ENCODE results near the gene FHIP1B. TPM values are rescaled to one million over a fixed set of nuclear protein-coding genes. Genes with fewer than 3 reads are reported as not detected.

FHIP1B gene
- total and polyA plus RNA-seq, 2 of the 4 experiments (the other 2 are of a cell fraction), result 5.9 to 30.2 TPM

GRCh38 chr11:6229911-6230310, 4.5 kb downstream of the FHIP1B start:
- TF ChIP-seq SMC3 (IDR thresholded peaks at IDR 0.05; ENCODE audit: low read depth, low read length), result no peak
- TF ChIP-seq MAZ (IDR thresholded peaks at IDR 0.05; ENCODE audit: borderline replicate concordance, low read depth, low read length), result no peak
- no peak for TF ChIP-seq CHD1 (IDR thresholded peaks at IDR 0.05; ENCODE audit: low read depth, low read length)
- no peak for TF ChIP-seq RFX5 (IDR thresholded peaks at IDR 0.05; ENCODE audit: low read depth, low read length)
- no peak for TF ChIP-seq RCOR1 (IDR thresholded peaks at IDR 0.05; ENCODE audit: insufficient replicate concordance, low read length)
- TF ChIP-seq MXI1 (IDR thresholded peaks at IDR 0.05; ENCODE audit: borderline replicate concordance, low read depth, low read length), result no peak
- no peak for TF ChIP-seq POLR2A (IDR thresholded peaks at IDR 0.05; ENCODE audit: low read depth, low read length)
- no peak for TF ChIP-seq ELK1 (IDR thresholded peaks at IDR 0.05; ENCODE audit: borderline replicate concordance, low read depth, low read length)
- TF ChIP-seq FOS (IDR thresholded peaks at IDR 0.05; ENCODE audit: low read depth, low read length), result no peak
- TF ChIP-seq RAD21 (IDR thresholded peaks at IDR 0.05; ENCODE audit: low read length), result no peak
- no peak overlapping the region for H3K9ac ChIP-seq (ENCODE audit: low read depth, low read length)
- H4K8ac ChIP-seq (ENCODE audit: low read depth in 2 of 2, low read length in 2 of 2), result no peak overlapping the region
- ChIA-PET CTCF (interaction anchor here (0.6 to 1.1 kb wide), 3 partner anchors 123 to 526 kb away, joined by 3 to 4 read pairs (median 3); no protein-coding TSS in a partner anchor), POLR2A (ENCODE audit: unreplicated experiment) (no interaction called here)
- H2BK15ac ChIP-seq (ENCODE audit: low read depth, low read length), result no peak overlapping the region
- H3K27me3 ChIP-seq (ENCODE audit: control insufficient read depth, insufficient read depth, low read length), result no peaks in the 10 kb centered on the region
- no peak for DNase-seq
- no peak overlapping the region for H2AK9ac ChIP-seq (replicated peaks; ENCODE audit: low read depth, low read length, poor library complexity)
- 0 out of 2 replicates have a peak, but pooled peaks cover 1% of the 10 kb centered on the region for H3K4me1 ChIP-seq (ENCODE audit: control insufficient read depth, insufficient read depth, low read length)
- dilution Hi-C loops (cut with HindIII; ENCODE audit: low sequenced_read_pairs, unreplicated experiment) (no loop called here), intact Hi-C loops (cut with micrococcal nuclease) (no loop called here), in situ Hi-C loops (cut with MboI; ENCODE audit: low sequenced_read_pairs) (no loop called here)
- no peak overlapping the region for H4K5ac ChIP-seq (ENCODE audit: low read depth, low read length)
- no peak overlapping the region for H2BK20ac ChIP-seq (ENCODE audit: low read depth, low read length)
- no peaks in the 10 kb centered on the region for H4K20me1 ChIP-seq (ENCODE audit: insufficient read depth, low read length)
- no peak for ATAC-seq (ENCODE audit: low read depth)
- H3K4me2 ChIP-seq (ENCODE audit: low read depth, low read length), result no peak overlapping the region
- no peak overlapping the region for H3K27ac ChIP-seq (ENCODE audit: insufficient read depth, low read length)
- no peaks in the 10 kb centered on the region for H3K9me3 ChIP-seq (ENCODE audit: control insufficient read depth, insufficient read depth, low read length)
- no peak overlapping the region for H3K56ac ChIP-seq (ENCODE audit: extremely low read depth, insufficient read depth, low read length)
- H3K23ac ChIP-seq (ENCODE audit: low read depth, low read length), result no peak overlapping the region
- H3K14ac ChIP-seq (replicated peaks; ENCODE audit: low read depth, low read length), result no peak overlapping the region
- H3K9me1 ChIP-seq (ENCODE audit: insufficient read depth, low read length), result 0 out of 2 replicates have a peak, but pooled peaks cover 6% of the 10 kb centered on the region
- H3K4ac ChIP-seq (ENCODE audit: low read depth, low read length), result no peak overlapping the region
- no peak overlapping the region for H4K91ac ChIP-seq (ENCODE audit: insufficient read depth, low read depth, low read length)
- no peaks in the 10 kb centered on the region for H3K36me3 ChIP-seq (ENCODE audit: control insufficient read depth, insufficient read depth, low read length)
- H3K4me3 ChIP-seq (ENCODE audit: insufficient read depth, low read depth, low read length), result no peak overlapping the region
- no CpG with 5 or more reads among the region's 2 CpGs for WGBS, 2 experiments (ENCODE audit: extremely low coverage in 2 of 2, insufficient read length in 1 of 2)
- H2BK120ac ChIP-seq (ENCODE audit: low read depth, low read length), result no peak overlapping the region
- BruUV-seq (replicated peaks), result no TSS peak
- H2AFZ ChIP-seq (replicated peaks; ENCODE audit: low read length, poor library complexity), result no peak overlapping the region
- H2BK5ac ChIP-seq (ENCODE audit: low read depth, low read length, poor library complexity, severe bottlenecking), result no peak overlapping the region
- H3K18ac ChIP-seq (ENCODE audit: low read depth, low read length), result no peak overlapping the region
- no peak overlapping the region for H2AK5ac ChIP-seq (ENCODE audit: low read depth, low read length)
- H3K79me1 ChIP-seq (ENCODE audit: low read depth in 1 of 2, low read length in 2 of 2), result peaks cover 41 to 56% of the 10 kb centered on the region in 2 experiments

Measured in IMR-90 (cell line).